SK-N-SH (cell line): Measurements from ENCODE around the gene SYNM. TPM values are rescaled to one million over a fixed set of nuclear protein-coding genes. Genes with fewer than 3 reads are reported as not detected.

Experiments
- CTCF ChIA-PET: fragments of 300-600, 350-600 bp; formaldehyde crosslinking; extraction: SDS; loops from one replicate; lab custom pipeline; 2021; lab: Yijun Ruan, JAX
- POLR2A ChIA-PET: fragments of 350-600 bp; sonication (Branson Sonifier 250); formaldehyde crosslinking; extraction: SDS; loops from one replicate; lab custom pipeline; 2020; ENCODE audit warnings: antibody characterized with exemption, inconsistent platforms; lab: Yijun Ruan, JAX
- DNase-seq: peaks from one replicate; pipeline ENCODE4 v3.0.0; 2012
- H2AFZ ChIP-seq: fragments of 200-600 bp; sonication (generic); 2 replicates; pipeline ENCODE4 v1.8.1; 2016; ENCODE audit warnings: antibody characterized with exemption, mild to moderate bottlenecking, low read depth
- H3F3A ChIP-seq: fragments of 200-600 bp; sonication (generic); replicated peaks from 2 replicates; pipeline ENCODE3; 2016; ENCODE audit warnings: antibody characterized with exemption, mild to moderate bottlenecking; ENCODE audit not compliant: insufficient read depth
- H3K27ac ChIP-seq, 2 experiments: fragments of 200-500 bp in 1 of 2; fragments of 200-600 bp in 1 of 2; sonication (Bioruptor generic) in 1 of 2; sonication (generic), shearing (Covaris generic) in 1 of 2; 2 replicates each; pipeline versions ENCODE4 v1.5.1 to v1.6.1; 2014 to 2016; ENCODE audit warnings: low read depth in 2 of 2, inconsistent platforms in 1 of 2, low read length in 1 of 2, mild to moderate bottlenecking in 1 of 2, mixed read lengths in 1 of 2
- H3K27me3 ChIP-seq: fragments of 200-600 bp; sonication (generic), shearing (Covaris generic); 2 replicates; pipeline ENCODE4 v1.6.1; 2016; ENCODE audit warnings: mixed run types; ENCODE audit not compliant: insufficient read depth
- H3K36me3 ChIP-seq, 2 experiments: fragments of 200-500 bp in 1 of 2; fragments of 200-600 bp in 1 of 2; sonication (Bioruptor generic) in 1 of 2; sonication (generic) in 1 of 2; replicated peaks in 1 of 2; 2 replicates each; pipeline versions ENCODE3 to v1.5.1; 2014 to 2016; ENCODE audit warnings: low read length in 1 of 2, mild to moderate bottlenecking in 1 of 2; ENCODE audit not compliant: insufficient read depth in 2 of 2, control insufficient read depth in 1 of 2
- H3K4me1 ChIP-seq, 2 experiments: fragments of 200-500 bp in 1 of 2; fragments of 200-600 bp in 1 of 2; sonication (Bioruptor generic) in 1 of 2; sonication (generic), shearing (Covaris generic) in 1 of 2; 2 replicates each; pipeline versions ENCODE4 v1.5.1 to v1.6.1; 2014 to 2016; ENCODE audit warnings: low read depth in 1 of 2, low read length in 1 of 2, mixed run types in 1 of 2; ENCODE audit not compliant: insufficient read depth in 2 of 2, control insufficient read depth in 1 of 2
- H3K4me2 ChIP-seq: fragments of 200-600 bp; sonication (generic), shearing (Covaris generic); 2 replicates; pipeline ENCODE4 v1.6.1; 2017; ENCODE audit warnings: mixed run types
- H3K4me3 ChIP-seq, 2 experiments: fragments of 200-500 bp in 1 of 2; fragments of 200-600 bp in 1 of 2; sonication (Bioruptor generic) in 1 of 2; sonication (generic), shearing (Covaris generic) in 1 of 2; 2 replicates each; pipeline versions ENCODE4 v1.5.1 to v1.8.1; 2014 to 2016; ENCODE audit warnings: low read depth in 2 of 2, inconsistent platforms in 1 of 2, low read length in 1 of 2, mild to moderate bottlenecking in 1 of 2, mixed read lengths in 1 of 2, moderate library complexity in 1 of 2
- H3K79me2 ChIP-seq: fragments of 200-600 bp; sonication (generic); 2 replicates; pipeline ENCODE4 v1.8.1; 2017; ENCODE audit warnings: mild to moderate bottlenecking; ENCODE audit not compliant: insufficient read depth
- H3K9ac ChIP-seq: fragments of 200-600 bp; sonication (generic); 2 replicates; pipeline ENCODE4 v1.6.1; 2017; ENCODE audit warnings: mixed run types
- H3K9me2 ChIP-seq: fragments of 200-600 bp; sonication (generic); 2 replicates; pipeline ENCODE4 v1.6.1; 2017; ENCODE audit warnings: mixed run types
- H3K9me3 ChIP-seq: fragments of 200-600 bp; sonication (generic); 2 replicates; pipeline ENCODE4 v1.6.1; 2017; ENCODE audit warnings: mixed run types, mild to moderate bottlenecking, moderate library complexity
- H4K20me1 ChIP-seq: fragments of 200-600 bp; sonication (generic); 2 replicates; pipeline ENCODE4 v1.6.1; 2017; ENCODE audit warnings: mild to moderate bottlenecking, mixed run types; ENCODE audit not compliant: insufficient read depth
- CHD2 ChIP-seq: fragments of 150-350 bp; IDR thresholded peaks from 2 replicates; pipeline ENCODE4 v1.6.1; 2018; ENCODE audit warnings: low read length; ENCODE audit not compliant: partially characterized antibody
- ELF1 ChIP-seq: IDR thresholded peaks from 2 replicates; pipeline ENCODE4 v1.4.0; 2012
- EZH2phosphoT487 ChIP-seq: fragments of 200-600 bp; sonication (generic); IDR thresholded peaks from 2 replicates; pipeline ENCODE4 v1.6.1; 2017; ENCODE audit warnings: low read depth, mixed run types, mild to moderate bottlenecking, antibody characterized with exemption, moderate library complexity, borderline replicate concordance
- FOXJ3 ChIP-seq: sonication (generic); formaldehyde crosslinking; IDR thresholded peaks from 2 replicates; pipeline ENCODE4 v1.5.1; 2020; ENCODE audit warnings: mild to moderate bottlenecking, missing genetic modification reagents
- FOXM1 ChIP-seq: IDR thresholded peaks from 2 replicates; pipeline ENCODE4 v1.4.0; 2012; ENCODE audit warnings: low read depth, mild to moderate bottlenecking
- GABPA ChIP-seq: IDR thresholded peaks from 2 replicates; pipeline ENCODE4 v1.4.0; 2012; ENCODE audit warnings: low read depth, mild to moderate bottlenecking
- JUND ChIP-seq: IDR thresholded peaks from 2 replicates; pipeline ENCODE4 v1.4.0; 2012
- MEF2A ChIP-seq: IDR thresholded peaks from 2 replicates; pipeline ENCODE4 v1.4.0; 2012; ENCODE audit warnings: low read depth, borderline replicate concordance
- MXI1 ChIP-seq: IDR thresholded peaks from 2 replicates; pipeline ENCODE4 v1.6.1; 2012; ENCODE audit warnings: mild to moderate bottlenecking, low read depth, low read length, improper control_type of control experiment
- NFIC ChIP-seq: IDR thresholded peaks from 2 replicates; pipeline ENCODE4 v1.4.0; 2012; ENCODE audit warnings: borderline replicate concordance
- NRF1 ChIP-seq: IDR thresholded peaks from 2 replicates; pipeline ENCODE4 v1.6.1; 2012; ENCODE audit warnings: low read depth, mild to moderate bottlenecking, low read length
- RFX5 ChIP-seq: IDR thresholded peaks from 2 replicates; pipeline ENCODE4 v1.6.1; 2012; ENCODE audit warnings: mild to moderate bottlenecking, improper control_type of control experiment, low read length
- RXRA ChIP-seq: IDR thresholded peaks from 2 replicates; pipeline ENCODE4 v1.4.0; 2012; ENCODE audit warnings: low read depth, mild to moderate bottlenecking, borderline replicate concordance
- SIN3A ChIP-seq: IDR thresholded peaks from 2 replicates; pipeline ENCODE4 v1.6.1; 2012; ENCODE audit warnings: low read depth, mild to moderate bottlenecking, low read length, moderate library complexity, borderline replicate concordance
- TAF1 ChIP-seq: IDR thresholded peaks from 2 replicates; pipeline ENCODE4 v1.6.1; 2012; ENCODE audit warnings: low read depth, mild to moderate bottlenecking, low read length, moderate library complexity, borderline replicate concordance
- TEAD4 ChIP-seq: IDR thresholded peaks from 2 replicates; pipeline ENCODE4 v1.4.0; 2012; ENCODE audit warnings: mild to moderate bottlenecking, borderline replicate concordance; ENCODE audit not compliant: insufficient read depth
- YY1 ChIP-seq: IDR thresholded peaks from 2 replicates; pipeline ENCODE4 v1.4.0; 2012; ENCODE audit warnings: low read depth, mild to moderate bottlenecking
- WGBS: methylation state at CpG from one replicate; pipeline ENCODE4 v1.1.6; 2017; ENCODE audit warnings: low lambda C conversion rate; 5-methylcytosine and 5-hydroxymethylcytosine counted together
- polyA plus RNA-seq, 3 experiments: library from polyadenylated mRNA; depleted of rRNA; stranded (reverse); fragments of >200 nt; gene quantifications; 2 replicates each; pipeline ENCODE4 v1.2.3, GENCODE V29; 2012
- TF ChIP-seq, protein P1 (sequence below): fragments of 150-350 bp; IDR thresholded peaks from 2 replicates; pipeline ENCODE4 v1.6.1; 2017; ENCODE audit warnings: antibody characterized with exemption, low read length, low read depth, borderline replicate concordance
- TF ChIP-seq, protein P2 (sequence below): IDR thresholded peaks from 2 replicates; pipeline ENCODE4 v1.4.0; 2012; ENCODE audit warnings: low read depth
- TF ChIP-seq, protein P3 (sequence below): IDR thresholded peaks from 2 replicates; pipeline ENCODE4 v1.4.0; 2012; ENCODE audit warnings: low read depth, borderline replicate concordance

Gene SYNM
- polyA plus RNA-seq, 1 of the 3 experiments (the other 2 are of a cell fraction) = 5.0 TPM

DNA sequence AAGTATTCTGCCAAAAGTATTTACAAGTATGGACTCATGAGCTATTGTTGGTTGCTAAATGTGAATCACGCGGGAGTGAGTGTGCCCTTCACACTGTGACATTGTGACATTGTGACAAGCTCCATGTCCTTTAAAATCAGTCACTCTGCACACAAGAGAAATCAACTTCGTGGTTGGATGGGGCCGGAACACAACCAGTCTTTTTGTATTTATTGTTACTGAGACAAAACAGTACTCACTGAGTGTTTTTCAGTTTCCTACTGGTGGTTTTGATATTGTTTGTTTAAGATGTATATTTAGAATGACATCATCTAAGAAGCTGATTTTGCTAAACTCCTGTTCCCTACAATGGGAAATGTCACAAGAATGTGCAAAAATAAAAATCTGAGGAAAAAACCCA, 30.3 kb downstream of the SYNM start:
- POLR2A ChIA-PET = no interaction called here
- no peaks in the 10 kb centered on the region for H3K79me2 ChIP-seq
- 71% methylated on average over 4 of the region's 4 CpGs for WGBS
- TF ChIP-seq YY1 = no peak
- no peak for TF ChIP-seq RFX5
- no peak for TF ChIP-seq NRF1
- no peak for TF ChIP-seq JUND
- no peak for TF ChIP-seq TEAD4
- no peak for TF ChIP-seq GABPA
- no peak for TF ChIP-seq NFIC
- no peak for TF ChIP-seq MEF2A
- TF ChIP-seq, protein P1, sequence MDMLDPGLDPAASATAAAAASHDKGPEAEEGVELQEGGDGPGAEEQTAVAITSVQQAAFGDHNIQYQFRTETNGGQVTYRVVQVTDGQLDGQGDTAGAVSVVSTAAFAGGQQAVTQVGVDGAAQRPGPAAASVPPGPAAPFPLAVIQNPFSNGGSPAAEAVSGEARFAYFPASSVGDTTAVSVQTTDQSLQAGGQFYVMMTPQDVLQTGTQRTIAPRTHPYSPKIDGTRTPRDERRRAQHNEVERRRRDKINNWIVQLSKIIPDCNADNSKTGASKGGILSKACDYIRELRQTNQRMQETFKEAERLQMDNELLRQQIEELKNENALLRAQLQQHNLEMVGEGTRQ = no peak
- TF ChIP-seq SIN3A = no peak
- TF ChIP-seq, protein P2, sequence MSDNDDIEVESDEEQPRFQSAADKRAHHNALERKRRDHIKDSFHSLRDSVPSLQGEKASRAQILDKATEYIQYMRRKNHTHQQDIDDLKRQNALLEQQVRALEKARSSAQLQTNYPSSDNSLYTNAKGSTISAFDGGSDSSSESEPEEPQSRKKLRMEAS = no peak
- no peak for TF ChIP-seq MXI1
- TF ChIP-seq EZH2phosphoT487 = no peak
- no peak for TF ChIP-seq RXRA
- TF ChIP-seq CHD2 = no peak
- TF ChIP-seq ELF1 = no peak
- TF ChIP-seq, protein P3, sequence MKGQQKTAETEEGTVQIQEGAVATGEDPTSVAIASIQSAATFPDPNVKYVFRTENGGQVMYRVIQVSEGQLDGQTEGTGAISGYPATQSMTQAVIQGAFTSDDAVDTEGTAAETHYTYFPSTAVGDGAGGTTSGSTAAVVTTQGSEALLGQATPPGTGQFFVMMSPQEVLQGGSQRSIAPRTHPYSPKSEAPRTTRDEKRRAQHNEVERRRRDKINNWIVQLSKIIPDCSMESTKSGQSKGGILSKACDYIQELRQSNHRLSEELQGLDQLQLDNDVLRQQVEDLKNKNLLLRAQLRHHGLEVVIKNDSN = no peak
- TF ChIP-seq FOXJ3 = no peak
- TF ChIP-seq TAF1 = no peak
- no peak for TF ChIP-seq FOXM1
- CTCF ChIA-PET = interaction anchor here (1.0 to 1.8 kb wide), 4 partner anchors 11 to 75 kb away, joined by 3 to 6 read pairs (median 4); partner anchors contain the start of gene SYNM
- peaks cover 6 to 32% of the 10 kb centered on the region in 2 experiments for H3K36me3 ChIP-seq
- H3K27me3 ChIP-seq = no peaks in the 10 kb centered on the region
- peak overlapping the region; percentile 2; the same call in 1 of the 2 replicates for H3K4me2 ChIP-seq
- no peak overlapping the region for H2AFZ ChIP-seq
- H3K9me3 ChIP-seq = no peaks in the 10 kb centered on the region
- peak overlapping the region in 1 of 2 experiments; percentile 18; a peak in 1 of 4 replicates for H3K27ac ChIP-seq
- no peaks in the 10 kb centered on the region for H3F3A ChIP-seq
- H3K9ac ChIP-seq = no peak overlapping the region
- no peaks in the 10 kb centered on the region for H4K20me1 ChIP-seq
- no peaks in the 10 kb centered on the region for H3K9me2 ChIP-seq
- DNase-seq = no peak
- H3K4me3 ChIP-seq = no peak overlapping the region
- H3K4me1 ChIP-seq = peaks cover 7 to 12% of the 10 kb centered on the region in 2 experiments; a peak in 2 of 4 replicates
